ENCODE results near the gene RASIP1.
"Not testable (repeated sequence)": the region's sequence is repeated elsewhere in the genome, so short reads cannot be mapped to it uniquely, and the experiment has no call there.

RASIP1 gene

DNA sequence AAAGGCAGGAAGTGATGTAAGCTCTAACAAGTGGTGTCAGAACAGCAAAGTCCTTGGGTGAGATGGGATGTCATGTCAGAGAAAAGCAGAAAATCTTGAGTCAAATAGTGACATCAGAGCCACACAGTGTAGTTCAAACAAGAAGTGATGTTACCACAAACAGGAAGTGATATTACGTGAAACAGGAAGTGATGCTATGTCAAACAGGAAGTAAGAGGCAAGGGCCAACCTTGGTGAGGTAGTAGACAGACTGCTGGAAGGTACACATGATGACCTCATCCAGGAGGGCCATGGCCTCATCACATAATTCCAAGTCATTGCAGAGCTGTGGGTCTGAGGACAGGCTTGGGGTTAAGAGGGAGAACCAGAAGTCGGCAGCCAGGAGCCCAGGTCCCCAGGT lies 13.9 kb downstream of the RASIP1 start:
- DNase-seq, result peak; percentile 76

DNA sequence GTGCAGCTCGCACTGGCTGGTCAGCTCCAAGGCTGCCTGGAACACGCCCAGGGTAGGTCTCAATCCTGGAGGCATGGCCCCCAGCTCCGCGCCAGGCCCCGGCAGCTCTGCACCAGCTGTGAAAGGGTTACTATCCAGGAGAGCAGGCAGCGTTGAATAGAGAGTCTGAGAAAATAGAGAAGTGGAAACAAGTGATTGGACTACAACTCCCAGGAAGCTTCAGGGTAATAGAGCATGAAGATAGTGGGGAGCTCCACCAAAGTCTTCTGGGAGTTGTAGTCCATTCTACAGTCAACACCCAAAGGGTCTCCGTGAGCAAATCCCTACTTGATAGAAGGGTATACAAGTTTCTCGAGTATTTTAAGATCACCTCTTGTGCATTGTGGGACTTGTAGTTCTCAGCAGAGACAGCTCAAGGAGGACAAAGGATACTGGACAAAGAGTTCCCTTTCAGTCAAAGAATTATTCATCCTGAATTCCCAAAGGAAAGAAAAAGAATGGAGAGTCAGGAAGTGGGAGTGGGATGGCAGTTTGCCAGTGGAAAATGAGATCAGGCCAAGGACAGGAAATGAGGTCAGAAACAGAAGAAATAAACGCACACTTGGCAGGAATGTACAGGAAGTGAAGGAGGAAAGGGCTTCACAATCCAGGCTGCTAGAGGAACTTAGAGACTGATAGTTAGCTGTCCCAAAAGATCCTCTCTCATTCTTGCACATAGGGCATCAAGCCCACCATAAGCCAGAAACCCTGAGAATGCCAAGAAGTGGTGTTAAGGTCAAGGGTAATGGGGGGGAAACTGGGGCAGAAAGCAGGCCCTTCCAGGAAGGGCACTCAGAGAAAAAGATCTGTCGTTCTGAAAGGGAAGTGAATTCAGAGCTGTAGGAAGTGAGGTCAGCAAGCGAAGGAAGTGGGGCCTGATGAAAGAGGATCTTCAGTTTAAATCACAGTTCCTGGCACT lies 15.3 kb downstream of the RASIP1 start:
- DNase-seq, result peak; percentile 72

DNA sequence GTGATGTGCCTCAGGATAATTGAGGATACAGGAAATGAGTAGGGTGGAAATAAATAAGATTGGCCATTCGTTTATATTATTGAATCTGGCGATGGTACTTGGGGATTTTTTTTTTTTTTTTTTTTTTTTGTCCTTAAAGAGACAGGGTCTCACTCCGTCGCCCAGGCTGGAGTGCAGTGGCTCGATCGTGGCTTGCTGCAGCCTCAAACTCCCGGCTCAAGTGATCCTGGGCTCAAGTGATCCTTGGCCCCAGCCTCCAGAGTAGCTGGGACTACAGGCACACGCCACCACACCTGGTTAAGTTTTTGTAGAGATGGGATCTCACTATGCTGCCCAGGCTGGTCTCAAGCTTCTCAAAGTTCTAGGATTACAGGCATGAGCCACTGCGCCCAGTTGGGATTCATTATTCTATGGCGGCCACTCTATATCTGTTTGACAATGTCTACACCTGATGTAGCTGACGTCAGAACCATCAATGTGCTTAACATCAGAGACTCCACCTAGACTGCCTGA lies 18.2 kb downstream of the RASIP1 start:
- DNase-seq, result no peak

DNA sequence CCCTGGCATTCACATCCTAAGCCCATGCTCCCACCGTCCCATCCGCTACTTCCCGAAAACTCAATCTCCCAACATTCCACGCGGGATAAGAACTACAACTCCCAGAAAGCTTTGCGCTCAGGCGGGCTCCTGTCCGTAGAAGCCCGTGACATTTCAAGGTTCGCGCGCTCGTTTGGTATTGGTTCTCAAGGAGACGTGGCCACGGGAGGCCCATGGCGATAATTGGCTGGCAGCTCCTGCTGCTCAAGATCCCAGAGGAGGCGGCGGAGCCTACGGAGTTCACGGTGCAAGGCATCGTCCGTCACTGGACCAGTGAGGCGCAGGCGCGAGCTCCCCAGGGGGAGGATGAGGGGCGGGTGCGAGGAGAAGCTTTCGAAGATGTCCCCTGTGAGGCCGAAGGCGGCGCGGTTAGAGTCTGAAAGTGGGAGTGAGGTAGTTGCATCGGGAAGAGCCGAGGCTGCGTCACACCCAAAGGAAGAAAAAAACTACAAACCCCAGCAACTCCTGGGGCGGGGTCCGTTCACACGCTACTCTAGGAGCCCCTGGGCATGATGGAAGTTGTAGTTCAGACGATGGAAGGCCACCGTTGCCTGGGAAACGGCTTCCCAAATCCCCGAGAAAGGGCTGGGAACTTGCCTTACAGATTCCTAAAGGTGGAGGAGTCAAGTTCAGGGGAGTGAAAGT lies 19.7 kb downstream of the RASIP1 start:
- peak; percentile 95 for DNase-seq

DNA sequence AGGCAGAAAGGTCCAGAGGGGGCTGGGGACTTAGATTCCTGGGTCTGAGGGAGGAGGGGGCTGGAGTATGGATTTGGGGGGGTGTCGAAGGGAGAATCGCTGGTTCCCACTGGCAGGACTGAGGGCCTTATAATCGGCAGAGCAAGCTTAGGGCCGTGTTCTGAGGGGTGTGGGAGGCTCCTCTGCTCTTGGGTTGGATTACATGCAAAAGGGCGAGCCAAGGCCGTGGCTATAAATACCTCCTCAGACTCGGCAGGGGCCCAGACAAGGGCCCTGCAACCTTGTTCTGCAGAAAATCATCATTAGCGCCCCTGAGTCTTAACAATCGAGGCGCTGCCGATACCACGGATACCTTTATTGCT lies 20.2 kb downstream of the RASIP1 start:
- no peak for DNase-seq

DNA sequence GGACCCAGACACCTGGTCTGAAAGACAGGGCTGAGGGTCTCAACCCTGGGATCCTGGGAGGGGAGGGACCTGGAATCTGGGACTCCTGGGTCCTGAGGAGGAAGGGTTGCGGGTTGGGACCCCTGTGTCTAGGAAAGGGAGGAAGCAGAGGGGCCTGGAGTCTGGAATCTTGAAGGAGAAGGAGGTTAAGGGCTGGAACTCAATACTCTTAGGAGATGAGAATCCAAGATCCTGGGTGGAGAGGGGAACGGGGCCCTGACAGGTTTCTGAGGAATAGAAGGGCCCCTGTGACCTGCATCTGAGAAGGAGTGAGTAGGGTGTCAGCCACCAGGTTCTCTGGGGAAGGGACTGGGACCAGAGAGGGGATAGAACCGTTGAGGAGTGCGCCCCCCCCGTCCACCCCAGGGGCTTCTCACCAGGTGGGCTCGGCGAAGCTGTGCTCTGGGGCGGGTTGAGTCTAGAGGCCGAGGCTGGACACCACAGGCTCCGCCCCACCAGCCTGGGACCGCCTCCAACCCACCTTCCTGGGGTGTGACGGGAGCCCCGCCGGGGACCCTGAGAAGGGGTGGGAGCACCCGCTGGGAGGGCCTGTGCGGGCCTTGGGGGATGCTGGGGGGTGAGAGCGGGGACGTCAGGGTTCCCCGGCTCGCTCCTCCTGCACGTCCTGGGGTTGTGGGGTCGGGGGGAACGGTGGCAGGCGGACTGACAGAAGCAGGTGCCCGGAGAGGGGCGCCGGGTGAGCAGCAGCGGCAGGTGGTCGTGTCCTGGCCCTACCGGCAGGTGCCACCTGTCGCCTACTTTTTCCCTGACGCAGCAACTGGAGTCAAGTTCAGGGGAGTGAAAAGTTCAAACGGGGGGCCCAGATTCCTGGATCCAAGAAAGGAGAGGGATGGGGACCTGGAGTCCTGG lies 20.9 kb downstream of the RASIP1 start, which contains the start of gene MAMSTR:
TSS of gene MAMSTR (minus strand) at position 463 of the 909 bp plus-strand sequence. CDS start 694 bp downstream, outside the sequence.
- DNase-seq, result no peak

DNA sequence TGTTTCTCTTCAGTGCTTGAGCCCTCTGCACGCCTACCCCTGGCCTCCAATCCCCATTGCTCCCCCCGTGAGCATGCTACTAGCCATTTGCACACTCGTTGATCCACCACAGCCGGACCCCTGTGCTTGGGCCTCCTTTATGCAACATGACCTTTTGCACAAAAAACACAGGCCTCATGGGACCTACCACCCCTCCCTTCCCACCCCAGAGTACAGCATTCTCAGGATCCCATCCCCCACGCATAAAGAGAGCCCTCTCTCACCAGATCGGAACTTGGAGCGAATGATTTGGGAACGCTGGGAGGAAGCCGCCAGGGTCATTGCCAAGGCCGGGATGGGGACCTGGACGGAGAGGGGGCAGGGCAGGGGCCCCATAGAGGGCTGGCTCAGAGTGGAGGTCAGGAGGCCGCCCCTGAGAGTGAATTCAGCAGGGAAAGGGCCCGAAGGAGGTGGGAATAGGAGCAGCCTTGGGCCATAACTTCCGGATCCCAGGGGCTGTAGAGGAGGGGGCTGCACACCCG lies 21.6 kb downstream of the RASIP1 start:
- DNase-seq, result no peak

DNA sequence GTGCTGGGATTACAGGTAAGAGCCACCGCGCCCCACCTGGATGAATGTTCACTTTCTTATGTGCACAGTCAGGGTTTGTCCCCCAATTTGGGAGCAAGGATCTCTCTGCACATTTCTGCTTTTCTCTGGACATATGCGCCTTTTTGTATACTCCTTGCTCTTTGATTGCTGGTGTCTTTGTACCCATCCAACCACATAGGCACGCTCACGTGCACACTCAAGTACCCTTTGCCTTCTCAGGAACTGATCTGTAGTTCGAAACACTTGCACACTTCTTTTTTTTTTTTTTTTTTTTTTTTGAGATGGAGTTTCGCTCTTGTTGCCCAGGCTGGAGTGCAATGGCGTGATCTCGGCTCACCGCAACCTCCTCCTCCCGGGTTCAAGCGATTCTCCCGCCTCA lies 22.3 kb downstream of the RASIP1 start:
- DNase-seq, result not testable (repeated sequence)

DNA sequence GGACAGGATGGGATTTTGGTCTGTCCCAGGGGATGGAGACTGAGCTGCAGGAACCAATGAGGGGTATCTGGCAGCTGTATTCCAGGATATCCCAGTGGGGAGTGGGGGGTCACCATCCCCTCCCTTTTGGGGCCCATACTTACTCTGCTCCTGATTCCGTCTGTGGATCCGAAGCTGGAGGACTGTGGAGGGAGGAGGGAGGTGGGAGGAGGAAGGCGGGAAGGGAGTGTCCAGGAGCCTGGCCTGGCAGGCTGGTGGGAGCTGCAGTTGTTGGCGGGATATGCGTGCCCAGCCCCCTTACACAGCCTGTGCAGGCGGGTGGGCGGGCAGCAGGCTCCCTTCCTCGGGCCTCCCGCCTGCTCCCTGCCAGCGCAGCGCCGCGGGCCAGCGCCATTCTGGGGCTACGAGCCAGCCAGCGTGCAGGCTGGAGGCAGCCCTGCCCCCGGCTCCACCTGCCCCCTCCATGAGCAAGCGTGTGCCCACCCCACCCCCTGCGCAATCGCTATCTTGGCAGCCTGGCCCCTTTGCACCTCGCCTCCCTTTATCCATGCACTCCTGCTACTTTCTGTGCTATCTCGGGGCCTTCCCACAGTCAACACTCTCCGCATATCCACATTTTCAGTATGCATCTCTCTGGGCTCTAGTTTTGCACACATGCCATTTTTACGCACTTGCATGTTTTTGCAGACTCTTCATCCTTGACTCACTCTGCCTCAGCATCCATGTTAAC lies 23.7 kb downstream of the RASIP1 start:
- DNase-seq, result no peak

DNA sequence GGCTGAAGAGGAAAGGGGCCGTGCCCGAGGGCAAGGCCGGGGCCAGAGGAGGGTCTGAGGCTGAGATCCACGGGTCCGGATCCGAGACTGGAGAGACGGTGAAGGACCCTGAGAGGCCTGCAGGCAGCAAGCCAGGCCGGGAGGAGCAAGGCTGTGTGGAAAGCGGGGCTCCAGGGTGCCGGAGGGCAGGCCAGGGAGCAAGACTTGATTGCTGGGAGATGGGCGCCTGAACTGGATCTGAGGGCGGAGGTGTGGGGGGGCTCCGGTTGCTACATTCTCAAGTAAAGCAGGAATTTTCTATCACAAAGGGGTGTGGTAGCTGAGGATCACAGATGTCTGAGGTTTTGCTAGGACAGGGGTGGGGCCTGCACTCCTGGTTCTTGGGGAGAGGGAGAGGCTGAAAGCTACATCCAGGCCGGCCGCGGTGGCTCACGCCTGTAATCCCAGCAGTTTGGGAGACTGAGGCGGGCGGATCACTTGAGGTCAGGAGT lies 24.7 kb downstream of the RASIP1 start:
- no peak for DNase-seq

DNA sequence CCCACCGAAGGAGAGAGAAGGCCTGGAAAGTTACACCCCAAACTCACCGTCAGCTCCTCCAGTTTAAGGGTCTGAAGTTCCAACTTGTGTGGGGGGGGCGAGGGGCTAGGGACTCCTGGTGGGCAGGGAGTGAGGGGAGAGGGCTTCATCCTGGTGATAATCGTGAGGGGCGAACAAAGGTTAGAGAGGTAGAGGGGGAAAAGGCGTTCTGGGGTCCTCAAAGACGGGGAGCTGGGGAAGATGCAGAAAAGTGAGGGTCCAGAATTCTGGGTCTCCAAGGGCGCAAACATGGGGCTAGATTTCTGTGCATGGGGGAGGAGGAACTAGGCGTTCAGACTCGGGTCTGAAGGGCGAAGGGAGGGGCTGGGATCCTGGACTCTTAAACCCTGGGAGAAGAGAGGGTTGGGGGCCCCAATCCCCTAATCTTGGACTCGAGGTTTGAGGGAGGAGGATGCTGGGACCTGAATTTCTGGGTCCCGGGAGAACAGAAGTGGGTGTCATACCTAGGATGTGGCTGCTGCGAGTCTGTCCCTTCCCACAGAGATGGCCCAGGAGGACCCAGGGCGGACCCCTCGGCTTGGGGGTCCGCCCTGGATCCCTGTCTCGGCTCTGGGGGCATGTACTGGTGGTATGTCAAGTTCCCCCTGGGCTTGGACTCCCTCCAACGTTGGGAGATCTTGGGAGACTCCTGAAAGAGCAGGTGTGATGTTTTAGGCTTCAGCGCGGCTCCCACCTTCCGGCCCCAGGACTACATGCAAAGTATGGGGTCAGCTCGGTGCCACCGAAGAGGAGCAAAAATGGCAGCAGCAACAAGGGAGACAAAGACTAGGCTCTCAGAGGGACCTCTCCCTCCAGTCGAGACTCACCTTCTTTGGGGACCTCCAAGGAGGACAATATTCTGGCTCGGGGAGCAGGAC lies 25.4 kb downstream of the RASIP1 start:
- no peak for DNase-seq

DNA sequence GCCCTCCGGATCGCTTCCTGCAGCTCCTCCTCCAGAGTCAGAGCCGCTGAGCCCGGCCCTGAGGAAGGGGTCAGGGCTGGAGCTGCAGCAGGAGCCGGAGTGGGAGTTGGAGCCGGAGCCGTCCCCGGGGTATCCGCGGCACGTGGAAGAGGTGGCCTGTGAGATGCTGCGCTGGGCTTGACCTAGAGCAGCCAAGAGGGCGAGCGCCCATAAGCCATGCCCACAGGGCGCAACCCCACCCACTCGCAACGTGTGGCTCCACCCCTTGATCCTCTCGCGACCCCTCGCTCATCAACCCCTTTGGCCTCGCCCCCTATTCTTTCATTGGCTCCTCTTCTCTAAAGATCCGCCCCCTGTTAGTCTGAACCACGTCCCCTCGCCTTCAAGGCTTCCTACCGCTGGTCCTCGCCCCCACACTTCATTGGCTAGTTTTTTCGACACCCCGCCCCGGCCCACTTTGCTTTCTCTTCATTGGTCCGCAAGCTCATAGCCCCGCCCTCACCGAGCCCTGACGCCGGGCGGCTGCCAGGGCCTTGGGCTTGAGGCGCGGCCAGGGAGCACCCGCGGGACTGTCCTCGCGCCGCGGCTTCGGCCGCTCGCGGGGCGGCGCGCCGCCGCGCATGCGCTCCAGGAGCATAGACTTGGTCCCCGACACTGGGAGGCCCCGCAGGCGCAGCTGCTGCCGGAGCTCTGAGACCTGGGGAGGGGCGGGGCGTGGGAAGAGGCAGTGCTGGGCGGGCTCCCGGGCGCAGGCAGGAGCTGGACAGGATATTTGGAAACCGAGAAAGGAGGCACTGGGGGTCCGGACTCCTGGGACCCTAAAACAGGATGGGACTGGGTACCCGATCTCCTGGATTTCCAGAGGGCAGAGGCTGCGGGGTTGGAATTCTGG lies 26.3 kb downstream of the RASIP1 start:
- peak; percentile 99 for DNase-seq

DNA sequence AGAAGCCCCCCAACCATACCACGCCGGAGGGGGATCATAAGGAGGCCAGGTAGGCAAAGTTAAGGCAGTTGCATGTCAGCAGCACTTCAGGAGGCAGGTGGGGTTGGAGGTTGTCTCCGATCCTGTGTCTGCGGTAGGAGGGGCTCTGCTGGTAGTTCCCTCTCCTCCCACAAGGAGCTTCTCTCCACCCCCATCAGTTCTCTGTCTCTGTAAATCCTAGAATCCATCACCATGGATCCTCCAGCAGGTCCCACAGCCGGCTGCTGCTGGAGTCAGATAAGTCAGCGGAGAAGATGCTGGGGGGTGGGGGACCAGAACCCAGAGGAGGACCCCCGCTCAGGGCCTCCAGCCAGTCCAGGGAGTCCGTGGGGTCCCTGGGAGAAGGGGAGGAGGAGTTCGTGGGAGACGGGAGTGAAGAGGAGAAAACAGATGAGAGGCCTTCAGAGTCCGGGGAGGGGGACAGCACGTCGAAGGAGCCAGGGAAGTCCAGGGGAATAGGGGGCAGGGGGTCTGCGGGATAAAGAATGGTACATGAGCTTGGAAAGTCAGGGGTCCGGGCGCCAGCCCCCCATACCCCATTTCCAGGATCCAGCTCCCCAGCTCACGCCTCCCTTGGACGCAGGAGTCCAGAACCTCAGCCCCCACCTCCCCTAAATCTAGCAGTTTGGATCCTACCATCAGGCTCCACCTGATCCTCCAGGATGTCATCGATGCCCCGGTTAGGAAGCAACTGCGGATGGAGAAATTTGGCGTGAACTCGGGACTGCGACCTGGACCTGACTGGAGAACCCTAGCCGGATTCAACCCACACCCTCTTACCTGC lies 27.2 kb downstream of the RASIP1 start:
- DNase-seq, result no peak

DNA sequence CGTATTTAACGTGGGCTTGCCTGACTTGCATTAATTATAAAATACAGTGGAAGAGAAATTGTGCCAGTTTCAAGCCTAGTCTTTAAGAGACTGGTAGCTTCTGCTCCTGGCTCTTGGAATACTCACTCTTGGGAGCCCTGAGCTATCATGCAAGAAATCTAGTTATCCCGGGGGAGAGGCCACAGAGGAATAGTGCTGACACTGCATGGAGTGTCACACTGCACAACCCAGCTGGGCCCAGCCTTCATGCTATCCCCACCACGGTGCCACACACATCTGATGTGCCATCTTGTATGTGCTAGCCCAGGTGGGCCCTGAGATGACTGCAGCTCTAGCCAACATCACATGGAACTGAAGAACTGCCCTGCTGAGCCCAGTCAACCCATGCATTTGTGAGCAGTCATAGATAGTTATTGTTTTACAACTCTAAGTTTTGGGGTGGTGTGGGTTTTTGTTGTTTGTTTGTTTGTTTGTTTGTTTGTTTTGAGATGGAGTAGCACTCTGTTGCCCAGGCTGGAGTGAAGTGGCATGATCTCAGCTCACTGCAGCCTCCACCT lies 29.2 kb downstream of the RASIP1 start:
- no peak for DNase-seq

DNA sequence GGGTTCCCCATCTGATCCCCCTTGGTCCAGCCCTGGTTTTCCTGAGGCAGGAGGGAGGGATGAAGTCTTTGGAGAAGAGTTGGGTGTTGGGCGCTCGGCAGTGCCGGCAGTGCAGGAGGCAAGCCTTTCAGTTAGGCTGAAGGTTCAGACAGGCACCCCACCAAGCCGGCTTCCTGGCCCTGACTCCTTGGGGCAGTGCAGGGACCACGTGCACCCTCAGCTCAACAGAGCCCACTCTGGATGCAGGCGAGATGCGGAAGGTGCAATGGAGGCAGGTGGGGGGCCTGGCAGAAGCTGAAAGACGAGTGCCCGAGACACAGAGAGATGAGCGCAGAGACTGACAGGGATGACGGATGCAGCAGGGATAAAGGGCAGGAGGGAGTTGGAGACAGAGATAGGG lies 31.9 kb downstream of the RASIP1 start:
- no peak for DNase-seq

DNA sequence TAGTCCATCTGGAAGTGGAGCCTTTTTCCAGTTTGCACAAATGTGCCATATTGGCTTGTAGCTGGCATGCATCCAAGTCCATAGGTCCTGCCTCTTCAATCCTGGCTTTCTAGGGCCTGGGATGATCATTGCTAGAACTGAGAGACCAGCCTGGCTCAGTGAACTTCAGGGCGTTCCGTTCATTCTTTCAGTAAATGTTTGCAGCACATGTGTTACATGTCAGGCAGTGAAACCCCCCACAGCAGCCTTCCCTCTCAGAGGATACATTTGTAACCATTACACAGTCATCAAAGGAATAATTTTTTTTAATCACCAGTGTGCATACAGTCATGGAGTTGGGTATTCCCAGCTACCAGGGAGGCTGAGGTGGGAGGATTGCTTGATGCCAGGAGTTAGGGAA lies 35.0 kb downstream of the RASIP1 start:
- DNase-seq, result no peak

DNA sequence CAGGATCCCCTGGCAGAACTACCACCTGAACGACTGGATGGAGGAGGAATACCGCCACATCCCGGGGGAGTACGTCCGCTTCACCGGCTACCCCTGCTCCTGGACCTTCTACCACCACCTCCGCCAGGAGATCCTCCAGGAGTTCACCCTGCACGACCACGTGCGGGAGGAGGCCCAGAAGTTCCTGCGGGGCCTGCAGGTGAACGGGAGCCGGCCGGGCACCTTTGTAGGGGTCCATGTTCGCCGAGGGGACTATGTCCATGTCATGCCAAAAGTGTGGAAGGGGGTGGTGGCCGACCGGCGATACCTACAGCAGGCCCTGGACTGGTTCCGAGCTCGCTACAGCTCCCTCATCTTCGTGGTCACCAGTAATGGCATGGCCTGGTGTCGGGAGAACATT lies 37.1 kb downstream of the RASIP1 start:
- no peak for DNase-seq

DNA sequence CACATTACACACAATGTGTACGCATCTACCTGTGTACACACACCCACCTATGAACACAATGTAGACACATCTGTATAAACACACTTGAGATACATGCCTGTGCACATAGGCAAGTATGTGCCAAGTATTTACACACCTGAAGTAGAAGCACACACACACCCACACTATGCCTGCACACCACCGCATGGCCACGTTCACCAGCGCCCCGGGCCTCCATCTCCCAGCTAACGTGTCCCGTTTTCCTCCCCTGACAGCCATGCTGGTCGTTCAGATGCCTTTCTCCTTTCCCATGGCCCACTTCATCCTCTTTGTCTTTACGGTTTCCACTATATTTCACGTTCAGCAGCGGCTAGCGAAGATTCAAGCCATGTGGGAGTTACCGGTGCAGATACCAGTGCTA lies 37.7 kb downstream of the RASIP1 start:
- no peak for DNase-seq

Data from CD4-positive, alpha-beta T cell treated with Interleukin-21 for 1 hour (primary cell).